Measurements from ENCODE around the gene ZNF622. TPM values are rescaled to one million over a fixed set of nuclear protein-coding genes. Genes with fewer than 3 reads are reported as not detected.

The ZNF622 gene
- total RNA-seq, 2 donors from 2014 or later: 53.0 to 56.3 TPM

DNA sequence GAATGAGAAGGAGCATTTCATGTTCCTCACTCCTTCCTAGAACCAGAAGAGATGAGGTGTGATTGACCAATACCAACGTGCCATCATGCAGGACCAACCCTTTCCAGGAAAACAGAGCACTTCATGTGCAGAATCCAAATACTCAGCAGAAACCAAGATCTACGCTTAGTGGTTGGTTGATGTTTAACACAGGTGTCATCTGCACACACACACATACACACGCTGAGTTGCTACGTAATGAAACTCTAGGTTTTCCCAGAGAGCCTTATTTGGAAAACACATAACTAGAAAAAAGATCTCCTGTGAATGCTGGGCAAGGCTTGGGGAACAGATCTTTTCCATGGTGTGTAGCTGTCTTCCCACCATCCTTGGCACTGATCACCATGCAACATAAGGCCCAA is 21.1 kb upstream of the ZNF622 start:
- Histone ChIP-seq H3K27me3 (no peaks in the 10 kb centered on the region), H3K4me1 (no peaks in the 10 kb centered on the region), H3K9me3 (no peaks in the 10 kb centered on the region), H3K4me3 (no peak overlapping the region), H3K27ac (peak overlapping the region; percentile 60), H3K9ac (ENCODE audit: low read depth in 2 of 2, low read length in 2 of 2) (no peak overlapping the region), H3K36me3 (no peaks in the 10 kb centered on the region)
- no peak for DNase-seq
- TF ChIP-seq CTCF (IDR thresholded peaks at IDR 0.05): no peak
- intact Hi-C loops (cut with DNase I): no loop called here

- peak overlapping the region; percentile 10 for H3K27ac ChIP-seq
- H3K4me1 ChIP-seq: no peaks in the 10 kb centered on the region
- H3K27me3 ChIP-seq: no peaks in the 10 kb centered on the region
- H3K4me3 ChIP-seq: no peak overlapping the region
- DNase-seq: no peak
- intact Hi-C loops (cut with DNase I): no loop called here
- H3K9ac ChIP-seq (ENCODE audit: low read depth in 2 of 2, low read length in 2 of 2): no peak overlapping the region
- TF ChIP-seq CTCF (IDR thresholded peaks at IDR 0.05): no peak
- no peaks in the 10 kb centered on the region for H3K36me3 ChIP-seq
- H3K9me3 ChIP-seq: no peaks in the 10 kb centered on the region
Measured at GRCh38 chr5:16485656-16486055, 20.1 kb upstream of the ZNF622 start.

DNA sequence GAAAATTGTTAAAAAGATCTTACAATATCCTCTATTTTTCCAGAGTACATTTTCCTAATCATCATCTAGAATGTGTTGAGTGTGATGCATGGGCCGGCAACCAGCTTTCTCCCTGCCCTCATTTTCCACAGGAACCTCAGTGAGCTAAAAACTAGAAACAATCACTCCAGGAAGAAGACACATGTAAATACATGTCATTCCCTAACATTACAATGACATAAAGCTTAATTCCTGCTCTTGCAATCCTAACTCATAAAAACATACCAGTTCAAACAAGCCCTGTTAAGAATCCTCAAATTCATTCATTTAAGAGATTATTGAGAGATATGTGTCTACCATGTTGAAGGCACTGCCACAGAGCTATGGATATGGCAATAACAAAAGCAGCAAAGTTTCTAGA is 18.5 kb upstream of the ZNF622 start:
- peak overlapping the region; percentile 70 for H3K27ac ChIP-seq
- no peaks in the 10 kb centered on the region for H3K36me3 ChIP-seq
- no peaks in the 10 kb centered on the region for H3K4me1 ChIP-seq

DNA sequence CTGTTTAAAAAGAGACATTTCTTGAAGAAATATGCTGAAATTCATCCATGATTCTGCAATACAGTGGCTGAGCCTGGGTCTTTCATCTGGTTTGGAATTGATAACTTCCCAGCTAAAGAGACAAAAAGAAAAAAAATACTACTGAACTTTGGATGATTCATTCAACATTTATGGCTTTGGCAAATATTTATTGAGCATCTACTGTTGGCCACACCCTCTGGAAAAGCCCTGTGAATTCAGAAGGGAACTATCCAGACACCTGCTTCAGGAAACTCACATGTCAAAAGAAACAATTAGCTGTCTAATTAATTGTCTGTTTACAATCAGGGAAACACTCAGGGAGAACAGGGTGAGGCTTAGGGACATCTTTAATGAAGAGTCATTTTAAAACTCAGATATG is 17.8 kb upstream of the ZNF622 start:
- intact Hi-C loops (cut with DNase I): no loop called here
- peak overlapping the region; percentile 70 for H3K27ac ChIP-seq
- H3K9ac ChIP-seq (ENCODE audit: low read depth in 2 of 2, low read length in 2 of 2): peak overlapping the region in 1 of 2 donors; percentile 3
- H3K4me1 ChIP-seq: no peaks in the 10 kb centered on the region
- H3K27me3 ChIP-seq: no peaks in the 10 kb centered on the region
- DNase-seq: peak; percentile 56
- no peaks in the 10 kb centered on the region for H3K36me3 ChIP-seq
- no peaks in the 10 kb centered on the region for H3K9me3 ChIP-seq
- no peak for TF ChIP-seq CTCF (IDR thresholded peaks at IDR 0.05)
- no peak overlapping the region for H3K4me3 ChIP-seq

More for the DNA sequence above, 18.5 kb upstream of the ZNF622 start:
- no peak for DNase-seq
- intact Hi-C loops (cut with DNase I): no loop called here
- no peak for TF ChIP-seq CTCF (IDR thresholded peaks at IDR 0.05)
- Histone ChIP-seq H3K9me3 (no peaks in the 10 kb centered on the region), H3K4me3 (no peak overlapping the region), H3K9ac (ENCODE audit: low read depth in 2 of 2, low read length in 2 of 2) (no peak overlapping the region), H3K27me3 (no peaks in the 10 kb centered on the region)

DNA sequence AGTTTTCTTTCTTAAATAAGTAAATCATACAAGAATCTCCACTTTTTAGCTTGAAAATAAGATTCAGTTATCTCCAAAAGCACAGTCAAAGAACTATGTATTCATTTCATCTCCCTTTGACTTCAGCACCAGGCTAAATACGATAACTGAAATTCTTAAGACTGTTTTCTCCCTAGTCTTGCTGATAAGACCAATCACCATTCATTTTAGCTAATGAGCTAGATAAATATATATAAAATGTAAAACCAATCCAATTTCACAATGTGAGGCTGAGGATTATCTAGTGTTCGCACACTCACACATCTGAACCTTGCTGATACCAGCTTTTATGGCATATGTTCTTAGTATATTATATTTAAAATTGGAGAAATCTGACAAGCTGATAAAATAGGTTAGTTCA is 17.3 kb upstream of the ZNF622 start:
- H3K4me1 ChIP-seq: no peaks in the 10 kb centered on the region

More for the DNA sequence above, 17.3 kb upstream of the ZNF622 start:
- no peak for TF ChIP-seq CTCF (IDR thresholded peaks at IDR 0.05)
- Histone ChIP-seq H3K27ac (peak overlapping the region; percentile 70), H3K4me3 (no peak overlapping the region), H3K9ac (ENCODE audit: low read depth in 2 of 2, low read length in 2 of 2) (no peak overlapping the region), H3K27me3 (no peaks in the 10 kb centered on the region), H3K9me3 (no peaks in the 10 kb centered on the region), H3K36me3 (no peaks in the 10 kb centered on the region)
- no peak for DNase-seq
- intact Hi-C loops (cut with DNase I): no loop called here
